Right atrium auricular region (tissue), 2 donors: ENCODE measurements around the gene LAMC2. TPM values are rescaled to one million over a fixed set of nuclear protein-coding genes. Genes with fewer than 3 reads are reported as not detected.
"Not testable (repeated sequence)": the region's sequence is repeated elsewhere in the genome, so short reads cannot be mapped to it uniquely, and the experiment has no call there.

Experiments used
- DNase-seq: peaks from one replicate; pipeline ENCODE4 v3.0.0-alpha.2; 2019; ENCODE audit warnings: low spot score
- H3K27ac ChIP-seq, 2 donors: fragments of 200-600 bp; sonication (generic); 1 replicate in 1 of 2; 2 replicates in 1 of 2; pipeline ENCODE4 v1.5.1; 2016 to 2019
- H3K27me3 ChIP-seq, 2 donors: fragments of 200-600 bp; sonication (generic); one replicate each; pipeline versions ENCODE4 v1.5.1 to v1.6.0; 2017 to 2019
- H3K36me3 ChIP-seq: fragments of 200-600 bp; sonication (generic); one replicate; pipeline ENCODE4 v1.5.1; 2016
- H3K4me1 ChIP-seq, 2 donors: fragments of 200-600 bp; sonication (generic); one replicate each; pipeline versions ENCODE4 v1.5.1 to v1.6.0; 2017 to 2019
- H3K4me3 ChIP-seq, 2 donors: fragments of 200-600 bp; sonication (generic); 1 replicate in 1 of 2; 2 replicates in 1 of 2; pipeline ENCODE4 v1.5.1; 2017 to 2019; ENCODE audit warnings: mild to moderate bottlenecking in 1 of 2, moderate library complexity in 1 of 2
- H3K9me3 ChIP-seq, 2 donors: fragments of 200-600 bp; sonication (generic); one replicate each; pipeline ENCODE4 v1.5.1; 2019
- total RNA-seq, 2 donors: library from RNA; depleted of rRNA; stranded (reverse); fragments of >200 nt; gene quantifications; one replicate each; pipeline ENCODE4 v1.1.0, GENCODE V29; 2016
- TF ChIP-seq, protein P1 (sequence below), 2 donors: fragments of 200-600 bp; sonication (generic); IDR thresholded peaks; one replicate each; pipeline ENCODE4 v1.5.1; 2019; ENCODE audit warnings: antibody characterized with exemption in 2 of 2

The LAMC2 gene
- total RNA-seq, 2 donors from 2014 or later = 2.6 to 4.9 TPM

DNA sequence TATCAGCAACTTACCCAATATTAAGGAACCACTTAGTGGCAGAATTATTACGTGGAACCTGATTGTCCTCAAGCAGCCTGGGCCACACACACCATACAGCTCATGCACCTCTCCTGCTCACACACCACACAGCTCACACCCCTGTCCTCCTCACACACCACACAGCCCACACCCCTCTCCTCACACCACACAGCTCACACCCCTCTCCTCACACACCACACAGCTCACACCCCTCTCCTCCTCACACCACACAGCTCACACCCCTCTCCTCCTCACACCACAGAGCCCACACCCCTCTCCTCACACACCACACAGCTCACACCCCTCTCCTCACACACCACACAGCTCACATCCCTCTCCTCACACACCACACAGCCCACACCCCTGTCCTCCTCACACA is 36.8 kb upstream of the LAMC2 start:
- no peak for DNase-seq
- H3K27me3 ChIP-seq = no peaks in the 10 kb centered on the region

DNA sequence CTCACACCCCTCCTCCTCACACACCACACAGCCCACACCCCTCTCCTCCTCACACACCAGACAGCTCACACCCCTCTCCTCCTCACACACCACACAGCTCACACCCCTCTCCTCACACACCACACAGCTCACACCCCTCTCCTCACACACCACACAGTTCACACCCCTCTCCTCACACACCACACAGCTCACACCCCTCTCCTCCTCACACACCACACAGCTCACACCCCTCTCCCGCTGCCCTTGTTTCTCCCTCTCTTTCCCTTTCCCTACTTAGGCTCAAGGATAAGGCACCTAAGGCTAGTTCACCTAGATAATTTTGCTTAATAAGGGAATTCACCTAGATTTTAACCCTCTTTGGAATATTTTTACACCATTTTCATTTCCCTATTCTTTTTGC is 36.0 kb upstream of the LAMC2 start:
- DNase-seq, H3K4me3 ChIP-seq, H3K27me3 ChIP-seq, H3K9me3 ChIP-seq, H3K36me3 ChIP-seq, H3K27ac ChIP-seq: not testable (repeated sequence)
- peaks cover 0 to 11% of the 10 kb centered on the region in 2 donors for H3K4me1 ChIP-seq

More for the DNA sequence above, 36.8 kb upstream of the LAMC2 start:
- H3K27ac ChIP-seq = peak overlapping the region; percentile 52
- H3K4me1 ChIP-seq = peaks cover 0 to 11% of the 10 kb centered on the region in 2 donors
- TF ChIP-seq, protein P1, sequence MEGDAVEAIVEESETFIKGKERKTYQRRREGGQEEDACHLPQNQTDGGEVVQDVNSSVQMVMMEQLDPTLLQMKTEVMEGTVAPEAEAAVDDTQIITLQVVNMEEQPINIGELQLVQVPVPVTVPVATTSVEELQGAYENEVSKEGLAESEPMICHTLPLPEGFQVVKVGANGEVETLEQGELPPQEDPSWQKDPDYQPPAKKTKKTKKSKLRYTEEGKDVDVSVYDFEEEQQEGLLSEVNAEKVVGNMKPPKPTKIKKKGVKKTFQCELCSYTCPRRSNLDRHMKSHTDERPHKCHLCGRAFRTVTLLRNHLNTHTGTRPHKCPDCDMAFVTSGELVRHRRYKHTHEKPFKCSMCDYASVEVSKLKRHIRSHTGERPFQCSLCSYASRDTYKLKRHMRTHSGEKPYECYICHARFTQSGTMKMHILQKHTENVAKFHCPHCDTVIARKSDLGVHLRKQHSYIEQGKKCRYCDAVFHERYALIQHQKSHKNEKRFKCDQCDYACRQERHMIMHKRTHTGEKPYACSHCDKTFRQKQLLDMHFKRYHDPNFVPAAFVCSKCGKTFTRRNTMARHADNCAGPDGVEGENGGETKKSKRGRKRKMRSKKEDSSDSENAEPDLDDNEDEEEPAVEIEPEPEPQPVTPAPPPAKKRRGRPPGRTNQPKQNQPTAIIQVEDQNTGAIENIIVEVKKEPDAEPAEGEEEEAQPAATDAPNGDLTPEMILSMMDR (IDR thresholded peaks at IDR 0.05) = no peak
- no peak overlapping the region for H3K4me3 ChIP-seq
- H3K9me3 ChIP-seq = no peaks in the 10 kb centered on the region
- peaks cover 9% of the 10 kb centered on the region for H3K36me3 ChIP-seq

DNA sequence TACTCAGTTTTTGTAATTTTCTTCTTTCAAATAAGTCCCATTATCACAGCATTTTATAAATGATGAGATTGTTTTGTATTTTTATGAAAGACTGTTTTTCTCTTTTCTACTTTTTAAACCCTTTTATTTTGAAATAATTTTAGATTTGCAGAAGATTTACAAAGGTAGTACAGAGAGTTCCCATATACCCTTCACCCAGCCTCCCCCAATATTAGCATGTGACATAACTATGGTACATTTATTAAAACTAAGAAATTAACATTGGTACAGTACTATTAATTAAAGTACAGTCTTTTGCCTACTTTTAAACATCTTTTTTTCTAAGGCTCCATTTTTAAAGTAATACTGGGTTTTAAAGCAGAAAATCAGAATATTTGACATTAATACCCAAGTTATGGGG is 35.6 kb upstream of the LAMC2 start:
- Histone ChIP-seq H3K4me1 (peaks cover 0 to 11% of the 10 kb centered on the region in 2 donors), H3K9me3 (no peaks in the 10 kb centered on the region), H3K27me3 (no peaks in the 10 kb centered on the region), H3K36me3 (no peaks in the 10 kb centered on the region), H3K4me3 (no peak overlapping the region), H3K27ac (no peak overlapping the region)
- no peak for DNase-seq
- TF ChIP-seq, protein P1 (IDR thresholded peaks at IDR 0.05) = no peak

DNA sequence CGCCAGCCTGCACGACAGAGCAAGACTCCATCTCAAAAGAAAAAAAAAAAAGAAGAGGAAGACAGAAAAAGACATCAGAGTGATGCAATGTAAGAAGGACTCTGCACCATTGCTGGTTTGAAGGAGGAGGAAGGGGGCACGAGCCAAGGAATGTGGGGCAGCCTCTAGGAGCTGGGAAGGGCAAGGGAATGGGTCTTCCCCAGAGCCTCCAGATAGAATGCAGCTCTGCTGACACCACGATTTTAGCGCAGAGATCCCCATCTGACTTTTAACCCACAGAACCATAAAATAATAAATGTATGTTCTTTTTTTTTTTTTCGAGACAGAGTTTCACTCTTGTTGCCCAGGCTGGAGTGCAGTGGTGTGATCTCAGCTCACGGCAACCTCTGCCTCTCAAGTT is 33.9 kb upstream of the LAMC2 start:
- TF ChIP-seq, protein P1 (IDR thresholded peaks at IDR 0.05) = no peak
- H3K27me3 ChIP-seq = no peaks in the 10 kb centered on the region
- no peak for DNase-seq

DNA sequence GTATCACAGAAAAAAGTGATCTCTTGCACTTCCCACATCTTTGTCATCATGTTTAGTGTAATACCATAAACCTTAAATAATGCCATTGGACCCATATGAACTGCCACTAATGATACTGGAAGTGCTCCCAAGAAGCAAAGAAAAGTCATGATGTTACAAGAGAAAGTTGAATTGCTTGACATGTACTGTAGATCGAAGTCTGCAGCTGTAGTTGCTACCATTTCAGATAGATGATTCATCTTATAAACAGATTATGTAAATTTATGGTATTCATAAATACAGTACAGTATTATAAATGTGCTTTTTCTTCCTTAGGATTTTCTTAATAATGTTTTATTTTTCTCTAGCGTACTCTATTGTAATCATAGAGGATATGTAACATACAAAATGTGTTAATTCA is 30.1 kb upstream of the LAMC2 start:
- H3K27ac ChIP-seq = no peak overlapping the region
- H3K36me3 ChIP-seq = no peaks in the 10 kb centered on the region
- H3K27me3 ChIP-seq = no peaks in the 10 kb centered on the region
- no peak for DNase-seq
- H3K4me1 ChIP-seq = no peaks in the 10 kb centered on the region
- no peak overlapping the region for H3K4me3 ChIP-seq
- TF ChIP-seq, protein P1 (IDR thresholded peaks at IDR 0.05) = no peak
- H3K9me3 ChIP-seq = no peaks in the 10 kb centered on the region

More for the DNA sequence above, 33.9 kb upstream of the LAMC2 start:
- H3K36me3 ChIP-seq = no peaks in the 10 kb centered on the region
- peaks cover 0 to 11% of the 10 kb centered on the region in 2 donors for H3K4me1 ChIP-seq
- no peaks in the 10 kb centered on the region for H3K9me3 ChIP-seq
- H3K27ac ChIP-seq = no peak overlapping the region
- no peak overlapping the region for H3K4me3 ChIP-seq

DNA sequence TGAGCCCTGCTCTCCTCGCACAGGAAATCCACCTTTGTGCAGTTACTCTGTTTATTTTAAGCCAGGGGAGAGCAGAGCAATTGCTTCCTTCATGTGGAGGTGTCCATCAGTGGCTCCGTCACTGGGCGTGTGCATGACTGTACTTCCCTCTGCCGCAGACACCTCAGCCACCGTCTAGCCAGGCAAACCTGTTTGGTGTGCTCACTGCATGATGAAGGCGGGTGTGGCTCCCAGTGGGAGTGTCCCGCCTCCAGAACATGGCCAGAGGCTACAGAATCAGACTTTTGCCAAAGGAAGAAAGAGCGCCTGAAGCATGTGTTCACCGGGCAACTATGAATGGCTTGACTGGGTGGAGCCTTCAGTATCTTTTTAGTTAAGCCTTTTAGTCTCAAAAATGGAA is 26.1 kb upstream of the LAMC2 start:
- Histone ChIP-seq H3K27me3 (no peaks in the 10 kb centered on the region), H3K36me3 (no peaks in the 10 kb centered on the region), H3K4me3 (no peak overlapping the region), H3K4me1 (no peaks in the 10 kb centered on the region), H3K27ac (no peak overlapping the region), H3K9me3 (no peaks in the 10 kb centered on the region)
- TF ChIP-seq, protein P1 (IDR thresholded peaks at IDR 0.05) = no peak
- no peak for DNase-seq
